Esophagus muscularis mucosa (tissue), 4 donors: ENCODE data around the gene SERINC5. TPM values are rescaled to one million over a fixed set of nuclear protein-coding genes. Genes with fewer than 3 reads are reported as not detected.
"Not testable (repeated sequence)": the region's sequence is repeated elsewhere in the genome, so short reads cannot be mapped to it uniquely, and the experiment has no call there.

Experiments
- DNase-seq: peaks from one replicate; pipeline ENCODE4 v3.0.0-alpha.2; 2017; ENCODE audit errors: extremely low spot score
- H3K27ac ChIP-seq, 4 donors: fragments of 200-600 bp; sonication (generic); replicated peaks in 1 of 4; 1 replicate in 3 of 4; 2 replicates in 1 of 4; pipeline ENCODE4 v1.5.1; 2016 to 2019; ENCODE audit warnings: mild to moderate bottlenecking in 1 of 4
- H3K27me3 ChIP-seq, 4 donors: fragments of 200-600 bp; sonication (generic); one replicate each; pipeline versions ENCODE4 v1.5.1 to v1.6.0; 2016 to 2019
- H3K36me3 ChIP-seq, 4 donors: fragments of 200-600 bp; sonication (generic); one replicate each; pipeline ENCODE4 v1.5.1; 2016 to 2019
- H3K4me1 ChIP-seq, 4 donors: fragments of 200-600 bp; sonication (generic); one replicate each; pipeline ENCODE4 v1.5.1; 2016 to 2019
- H3K4me3 ChIP-seq, 4 donors: fragments of 200-600 bp; sonication (generic); 1 replicate in 2 of 4; 2 replicates in 2 of 4; pipeline ENCODE4 v1.5.1; 2016 to 2019; ENCODE audit warnings: mild to moderate bottlenecking in 4 of 4, moderate library complexity in 1 of 4
- H3K9me3 ChIP-seq, 4 donors: fragments of 200-600 bp; sonication (generic); 1 replicate in 3 of 4; 2 replicates in 1 of 4; pipeline ENCODE4 v1.5.1; 2016 to 2019
- EP300 ChIP-seq: sonication (generic); formaldehyde crosslinking; IDR thresholded peaks from one replicate; pipeline ENCODE4 v1.6.1; 2017; ENCODE audit warnings: antibody characterized with exemption
- POLR2A ChIP-seq: fragments of 450-650 bp; IDR thresholded peaks from one replicate; pipeline ENCODE4 v1.6.1; 2017; ENCODE audit warnings: antibody characterized with exemption, moderate library complexity, mild to moderate bottlenecking, low read depth
- POLR2AphosphoS5 ChIP-seq, 2 donors: sonication (generic); formaldehyde crosslinking; IDR thresholded peaks; one replicate each; pipeline ENCODE4 v1.6.1; 2017; ENCODE audit warnings: antibody characterized with exemption in 2 of 2
- WGBS: methylation state at CpG from one replicate; pipeline ENCODE4 v1.1.5; 2018; 5-methylcytosine and 5-hydroxymethylcytosine counted together
- intact Hi-C: fragments of 100-400 bp; cut with DNase I; formaldehyde crosslinking; loops from one replicate; pipeline ENCODE4 v1.15.1; 2023
- total RNA-seq, 4 donors: library from RNA; depleted of rRNA; stranded (reverse); fragments of >200 nt; gene quantifications; one replicate each; pipeline versions ENCODE4 v1.1.0 to v1.2.1, GENCODE V29; 2016
- TF ChIP-seq, protein P1 (sequence below), 3 experiments: fragments of 200-600 bp in 2 of 3; fragments of 450-650 bp in 1 of 3; sonication (generic) in 2 of 3; IDR thresholded peaks; one replicate each; pipeline ENCODE4 v1.5.1; 2017 to 2019; ENCODE audit warnings: antibody characterized with exemption in 3 of 3, mild to moderate bottlenecking in 2 of 3, moderate library complexity in 1 of 3

SERINC5 gene
- total RNA-seq, 4 donors from 2014 or later: 5.8 to 9.1 (median 8.3) TPM

DNA sequence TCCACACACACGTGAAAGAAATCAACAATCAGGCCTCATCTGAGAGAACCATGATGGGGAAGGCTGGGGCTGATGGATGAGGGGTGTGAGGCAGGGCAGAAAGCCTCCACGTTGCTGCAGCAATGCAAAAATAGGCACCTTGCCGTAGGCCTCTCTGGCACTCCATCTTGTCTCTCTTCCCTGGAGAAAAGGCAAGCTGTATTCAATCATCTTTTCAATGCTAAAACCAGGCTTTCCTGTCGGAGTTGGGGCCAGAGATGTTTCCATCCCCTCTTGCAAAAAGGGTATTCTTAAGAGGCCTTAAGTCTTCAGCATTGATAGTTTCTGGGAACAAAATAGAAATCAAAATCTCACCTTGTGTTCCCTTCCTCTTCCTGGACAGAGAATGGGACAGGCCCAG lies 139.8 kb downstream of the SERINC5 start:
- TF ChIP-seq POLR2AphosphoS5 (IDR thresholded peaks at IDR 0.05) (no peak), POLR2A (no peak), EP300 (no peak)
- TF ChIP-seq, protein P1, sequence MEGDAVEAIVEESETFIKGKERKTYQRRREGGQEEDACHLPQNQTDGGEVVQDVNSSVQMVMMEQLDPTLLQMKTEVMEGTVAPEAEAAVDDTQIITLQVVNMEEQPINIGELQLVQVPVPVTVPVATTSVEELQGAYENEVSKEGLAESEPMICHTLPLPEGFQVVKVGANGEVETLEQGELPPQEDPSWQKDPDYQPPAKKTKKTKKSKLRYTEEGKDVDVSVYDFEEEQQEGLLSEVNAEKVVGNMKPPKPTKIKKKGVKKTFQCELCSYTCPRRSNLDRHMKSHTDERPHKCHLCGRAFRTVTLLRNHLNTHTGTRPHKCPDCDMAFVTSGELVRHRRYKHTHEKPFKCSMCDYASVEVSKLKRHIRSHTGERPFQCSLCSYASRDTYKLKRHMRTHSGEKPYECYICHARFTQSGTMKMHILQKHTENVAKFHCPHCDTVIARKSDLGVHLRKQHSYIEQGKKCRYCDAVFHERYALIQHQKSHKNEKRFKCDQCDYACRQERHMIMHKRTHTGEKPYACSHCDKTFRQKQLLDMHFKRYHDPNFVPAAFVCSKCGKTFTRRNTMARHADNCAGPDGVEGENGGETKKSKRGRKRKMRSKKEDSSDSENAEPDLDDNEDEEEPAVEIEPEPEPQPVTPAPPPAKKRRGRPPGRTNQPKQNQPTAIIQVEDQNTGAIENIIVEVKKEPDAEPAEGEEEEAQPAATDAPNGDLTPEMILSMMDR (IDR thresholded peaks at IDR 0.05): no peak
- 60% methylated on average over 4 of the region's 4 CpGs for WGBS
- H3K4me3 ChIP-seq: no peak overlapping the region
- no peaks in the 10 kb centered on the region for H3K9me3 ChIP-seq
- H3K36me3 ChIP-seq: no peaks in the 10 kb centered on the region
- H3K27ac ChIP-seq: no peak overlapping the region
- DNase-seq: no peak
- intact Hi-C loops: no loop called here
- H3K4me1 ChIP-seq: no peaks in the 10 kb centered on the region
- H3K27me3 ChIP-seq: no peaks in the 10 kb centered on the region

DNA sequence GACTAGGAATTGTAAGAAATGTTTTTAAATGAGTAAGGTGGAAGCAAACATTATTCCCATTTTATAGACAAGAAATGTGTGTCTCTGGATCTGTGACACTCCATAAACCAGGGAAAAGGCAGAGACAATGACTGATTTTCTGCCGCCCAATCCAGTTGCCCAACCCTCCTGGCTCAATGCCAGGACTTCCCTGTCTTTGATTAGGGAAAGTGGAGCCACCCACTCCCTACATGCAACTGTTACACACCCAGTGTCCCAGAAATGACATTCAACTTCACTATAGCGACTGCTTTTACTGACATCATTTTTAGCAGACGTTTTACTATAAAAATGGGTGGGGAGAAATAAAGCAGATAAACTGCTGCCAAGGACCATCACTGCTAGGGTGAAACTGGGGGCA lies 141.0 kb downstream of the SERINC5 start:
- Histone ChIP-seq H3K36me3 (no peaks in the 10 kb centered on the region), H3K27me3 (no peaks in the 10 kb centered on the region), H3K27ac (no peak overlapping the region), H3K4me3 (no peak overlapping the region), H3K9me3 (no peaks in the 10 kb centered on the region), H3K4me1 (peaks cover 2 to 7% (median 3%) of the 10 kb centered on the region in 4 donors)
- WGBS: 77% methylated on average over 3 of the region's 3 CpGs
- intact Hi-C loops: no loop called here
- no peak for DNase-seq
- TF ChIP-seq POLR2AphosphoS5 (IDR thresholded peaks at IDR 0.05) (no peak), POLR2A (no peak), EP300 (no peak)
- TF ChIP-seq, protein P1 (IDR thresholded peaks at IDR 0.05): no peak

DNA sequence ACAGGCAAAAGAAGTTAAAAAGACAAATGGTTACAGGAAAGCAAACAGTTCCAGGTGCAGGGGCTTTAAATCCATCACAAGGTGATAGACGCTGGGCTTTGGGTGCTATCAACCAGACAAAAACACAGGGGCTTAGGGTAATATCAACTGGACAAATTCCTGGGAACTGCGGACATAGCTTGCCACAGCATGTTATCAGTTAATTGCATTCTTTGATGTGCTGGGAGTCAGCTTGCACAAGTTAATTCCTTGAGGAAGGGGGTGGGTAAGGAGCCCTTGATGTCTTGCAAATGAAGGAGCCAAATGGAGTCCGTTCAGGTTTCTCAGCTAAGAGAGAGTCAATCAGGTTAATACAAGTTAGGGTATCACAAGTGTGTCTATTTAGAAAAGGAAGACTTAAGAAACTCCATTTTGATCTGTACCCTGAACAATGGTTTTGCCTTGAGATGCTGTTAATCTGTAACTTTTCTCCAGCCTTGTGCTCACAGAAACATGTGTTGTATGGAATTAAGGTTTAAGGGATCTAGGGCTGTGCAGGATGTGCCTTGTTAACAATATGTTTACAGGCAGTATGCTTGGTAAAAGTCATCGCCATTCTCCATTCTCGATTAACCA lies 144.4 kb downstream of the SERINC5 start:
- H3K27ac ChIP-seq, H3K9me3 ChIP-seq, DNase-seq, H3K36me3 ChIP-seq, H3K4me3 ChIP-seq, intact Hi-C loops, H3K27me3 ChIP-seq: not testable (repeated sequence)
- 75% methylated on average over 5 of the region's 5 CpGs for WGBS
- H3K4me1 ChIP-seq: peaks cover 8 to 15% (median 12%) of the 10 kb centered on the region in 4 donors

DNA sequence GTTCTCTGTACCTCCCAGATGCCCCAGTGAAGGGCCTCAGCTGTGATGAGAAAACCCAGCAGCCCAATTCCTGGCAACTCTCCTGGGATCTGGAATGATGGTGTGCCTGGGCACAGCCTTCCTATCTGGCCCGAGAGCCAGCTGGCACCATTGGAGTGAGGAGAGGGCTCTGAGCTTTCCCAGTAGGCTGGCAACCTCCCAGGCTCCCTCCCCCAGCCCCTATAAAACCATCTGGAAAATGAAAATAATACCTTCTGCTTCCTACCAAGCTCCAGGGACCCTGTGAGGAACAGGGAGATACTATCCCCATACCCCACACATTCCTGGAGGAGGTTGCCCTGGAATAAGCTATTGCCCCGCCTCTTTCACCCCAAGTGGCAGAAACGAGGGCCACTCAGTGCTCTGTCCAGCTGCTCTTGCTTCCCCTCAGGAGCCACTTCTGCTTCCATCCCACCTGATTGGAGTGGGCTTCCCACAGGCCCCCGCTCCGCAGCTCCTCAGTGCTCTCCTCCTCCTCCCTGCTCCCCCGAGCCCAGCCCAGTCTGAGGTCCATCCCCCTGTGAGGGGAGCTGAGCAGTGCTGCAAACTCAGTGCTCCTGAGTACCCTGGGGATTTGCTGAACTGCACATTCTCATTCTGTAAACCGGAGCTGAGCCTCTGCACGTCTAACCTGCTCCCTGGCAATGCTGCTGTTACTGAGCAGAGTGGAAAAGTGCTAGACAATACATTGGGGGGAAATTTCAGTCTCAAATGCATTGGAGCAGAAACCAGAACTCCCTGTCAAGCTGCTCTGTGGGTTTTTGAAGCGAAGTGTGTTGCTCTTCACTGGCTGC lies 146.0 kb downstream of the SERINC5 start:
- Histone ChIP-seq H3K9me3 (no peaks in the 10 kb centered on the region), H3K36me3 (no peaks in the 10 kb centered on the region), H3K27ac (no peak overlapping the region), H3K27me3 (no peaks in the 10 kb centered on the region), H3K4me1 (peaks cover 8 to 19% (median 13%) of the 10 kb centered on the region in 4 donors), H3K4me3 (no peak overlapping the region)
- no peak for TF ChIP-seq POLR2AphosphoS5 (IDR thresholded peaks at IDR 0.05)
- no peak for TF ChIP-seq EP300
- TF ChIP-seq, protein P1 (IDR thresholded peaks at IDR 0.05): no peak
- no peak for TF ChIP-seq POLR2A
- intact Hi-C loops: no loop called here
- 48% methylated on average over 9 of the region's 9 CpGs for WGBS
- DNase-seq: no peak

DNA sequence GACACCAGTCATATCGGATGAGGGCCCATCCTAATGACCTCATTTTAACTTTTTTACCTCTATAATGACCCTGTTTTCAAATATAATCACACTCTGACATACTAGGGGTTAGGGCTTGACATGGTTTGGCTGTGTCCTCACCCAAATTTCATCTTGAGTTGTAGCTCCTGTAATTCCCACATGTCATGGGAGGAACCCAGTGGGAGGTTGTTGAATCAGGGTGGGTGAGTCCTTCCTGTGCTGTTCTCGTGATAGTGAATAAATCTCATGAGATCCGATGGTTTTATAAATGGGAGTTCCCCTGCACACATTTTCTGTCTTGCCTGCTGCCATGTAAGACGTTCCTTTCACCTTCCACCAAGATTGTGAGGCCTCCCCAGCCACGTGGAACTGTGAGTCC lies 148.9 kb downstream of the SERINC5 start:
- peaks cover 8 to 19% (median 13%) of the 10 kb centered on the region in 4 donors for H3K4me1 ChIP-seq
- no peaks in the 10 kb centered on the region for H3K9me3 ChIP-seq
- no peak for DNase-seq
- no peaks in the 10 kb centered on the region for H3K36me3 ChIP-seq
- H3K27me3 ChIP-seq: no peaks in the 10 kb centered on the region
- H3K4me3 ChIP-seq: no peak overlapping the region
- no peak for TF ChIP-seq POLR2AphosphoS5 (IDR thresholded peaks at IDR 0.05)
- TF ChIP-seq, protein P1 (IDR thresholded peaks at IDR 0.05): no peak
- no peak for TF ChIP-seq POLR2A
- TF ChIP-seq EP300: no peak
- 78% methylated on average over 5 of the region's 5 CpGs for WGBS
- no peak overlapping the region for H3K27ac ChIP-seq
- intact Hi-C loops: no loop called here
